EH (cell line): Measurements from ENCODE around the gene DAPK1.

Source experiments
- DNase-seq: peaks from one replicate; pipeline ENCODE4 v3.0.0-alpha.2; 2015; ENCODE audit warnings: low read depth

DAPK1 gene

DNA sequence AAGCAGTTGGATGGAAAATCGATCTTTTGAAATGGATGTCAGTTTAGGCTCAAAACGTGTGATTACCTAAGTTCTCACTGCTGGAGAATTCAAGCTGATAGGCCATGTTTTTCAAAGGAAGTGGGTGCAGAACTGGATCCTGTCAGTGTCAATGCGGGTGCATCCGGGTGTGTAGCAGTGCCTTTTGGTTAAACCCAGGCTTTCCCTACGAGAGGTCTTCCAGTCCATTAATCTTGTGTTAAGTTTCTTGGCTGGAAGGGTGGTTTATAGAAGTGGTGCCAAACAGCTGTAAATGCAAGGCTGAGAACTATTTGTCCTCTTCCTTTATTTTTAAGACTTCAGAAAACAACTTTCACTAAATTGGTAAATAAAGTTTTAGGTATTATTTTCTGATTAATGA, 71.9 kb downstream of the DAPK1 start:
- no peak for DNase-seq

DNA sequence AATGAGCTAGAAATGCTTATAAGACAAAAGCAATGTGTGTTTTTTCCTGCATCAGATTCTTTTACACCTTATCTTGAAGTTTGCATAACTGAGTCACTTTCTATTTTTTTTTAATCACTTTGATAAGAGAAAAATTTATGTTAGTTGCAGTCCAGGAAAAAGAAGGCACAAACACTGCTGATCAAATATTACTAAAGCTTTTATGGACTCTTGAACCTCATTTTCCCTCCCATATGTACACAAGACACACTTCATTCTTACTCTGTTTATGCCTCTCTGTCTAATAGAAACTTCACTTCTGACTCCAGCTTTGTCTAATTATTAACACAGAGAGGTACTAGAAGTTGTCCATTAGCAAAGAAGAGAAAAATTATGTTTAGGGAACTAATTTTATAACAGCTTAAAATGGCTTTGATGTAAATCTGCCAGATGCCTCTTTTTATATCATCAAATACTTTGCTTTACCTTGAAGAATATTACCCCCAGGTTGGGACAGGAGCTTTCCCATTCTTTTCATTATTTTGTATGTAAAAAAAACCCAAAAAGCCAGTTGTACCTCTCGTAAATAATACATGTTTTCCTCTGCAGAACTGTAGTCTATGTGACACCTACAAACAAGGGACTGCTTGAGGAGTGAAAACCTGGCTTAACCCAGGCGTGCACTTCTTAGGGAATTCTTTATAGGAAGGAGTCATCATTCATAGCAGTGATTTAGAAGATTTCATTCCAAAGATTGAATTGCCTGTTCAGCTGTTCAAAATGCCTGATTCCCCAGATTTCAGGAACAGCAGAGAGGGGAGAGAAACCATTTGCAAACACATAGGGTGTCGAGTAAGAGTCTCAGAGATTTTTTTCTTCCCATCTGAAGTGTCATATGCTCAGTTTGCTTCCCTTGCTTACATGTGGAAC, 72.6 kb downstream of the DAPK1 start:
- DNase-seq = no peak

DNA sequence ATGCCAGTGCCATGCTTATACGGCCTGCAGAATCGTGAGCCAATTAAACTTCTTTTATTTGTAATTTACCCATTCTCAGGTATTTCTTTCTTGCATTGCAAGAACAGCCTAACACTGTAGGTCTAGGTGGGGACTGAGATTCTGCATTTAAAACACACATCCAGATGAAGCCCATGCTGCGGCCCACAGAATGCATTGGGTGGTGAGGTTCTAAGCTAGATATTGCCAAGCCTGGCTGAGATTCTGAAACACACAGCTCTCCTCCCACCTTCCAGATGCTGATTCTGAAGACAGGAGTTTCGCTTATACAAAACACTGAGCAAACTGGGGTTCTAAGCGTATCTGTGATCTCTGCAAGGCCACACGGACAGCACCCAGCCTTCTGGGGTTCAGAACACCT, 75.1 kb downstream of the DAPK1 start:
- DNase-seq = no peak

DNA sequence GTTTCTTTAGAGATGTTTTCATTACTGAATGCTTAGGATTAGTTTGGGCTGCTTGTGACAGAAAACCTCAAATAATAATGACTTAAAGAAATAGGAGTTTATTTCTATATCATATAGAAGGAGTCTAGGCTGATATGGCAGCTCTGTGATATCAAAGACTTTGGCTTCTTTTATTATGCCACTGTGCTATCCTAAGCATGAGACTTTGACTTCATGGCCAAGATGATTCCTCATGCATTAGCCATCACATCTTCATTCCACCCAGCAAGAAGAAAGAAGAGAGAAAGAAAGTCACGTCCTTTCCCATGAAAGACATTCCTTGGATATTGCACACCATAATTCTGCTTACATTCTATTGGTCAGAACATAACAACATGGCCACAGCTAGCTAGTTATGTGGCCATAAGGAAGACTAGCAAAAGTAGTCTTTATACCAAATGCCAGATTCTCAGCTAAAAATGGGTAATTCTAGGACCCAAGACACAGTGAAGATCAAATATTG, 76.2 kb downstream of the DAPK1 start:
- peak; percentile 80 for DNase-seq

DNA sequence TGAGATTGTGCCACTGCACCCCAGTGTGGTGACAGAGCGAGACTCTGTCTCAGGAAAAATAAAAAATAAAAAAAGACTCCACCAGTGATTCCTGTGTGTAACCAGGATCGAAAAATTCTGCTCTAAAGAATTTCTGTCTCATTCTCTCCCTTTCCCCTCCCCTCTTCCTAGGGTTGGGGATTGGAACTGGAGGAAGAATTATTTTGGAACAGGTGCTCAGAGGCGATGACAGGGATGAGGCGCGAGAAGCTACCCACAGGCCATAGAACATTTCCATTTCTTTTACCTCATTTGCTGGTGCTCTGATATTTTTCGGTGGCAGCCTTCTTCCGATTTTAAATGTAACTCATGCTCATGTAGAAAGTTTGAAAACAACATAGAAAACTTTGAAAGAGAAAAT, 80.1 kb downstream of the DAPK1 start:
- DNase-seq = no peak

GRCh38 chr9:87578625-87579024, 81.0 kb downstream of the DAPK1 start:
- DNase-seq = no peak

- peak; percentile 50 for DNase-seq
Measured at GRCh38 chr9:87579781-87580541, 82.3 kb downstream of the DAPK1 start.

DNA sequence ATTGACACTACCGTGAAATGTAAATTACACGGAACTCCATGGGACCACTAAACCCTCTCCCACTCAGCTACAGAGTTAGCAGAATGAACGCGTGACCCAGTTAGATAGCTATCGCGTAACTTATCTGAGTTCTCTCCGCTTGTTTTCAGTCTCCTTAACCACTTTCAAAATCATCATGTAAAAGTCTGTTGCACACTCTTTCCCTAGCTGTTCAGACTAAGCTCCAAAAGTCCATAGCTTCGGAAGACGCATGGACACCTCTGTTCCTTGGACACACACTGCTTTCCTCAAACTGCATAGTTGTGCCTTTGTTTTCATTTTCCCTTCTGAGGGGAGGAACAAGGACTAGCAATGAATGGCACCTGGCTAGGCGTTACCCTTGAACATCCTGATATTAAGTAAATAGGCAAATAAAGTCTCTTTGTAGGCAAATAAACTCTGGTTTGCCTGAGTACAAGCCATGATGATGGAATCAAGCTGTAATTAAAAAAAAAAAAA, 83.3 kb downstream of the DAPK1 start:
- DNase-seq = no peak

DNA sequence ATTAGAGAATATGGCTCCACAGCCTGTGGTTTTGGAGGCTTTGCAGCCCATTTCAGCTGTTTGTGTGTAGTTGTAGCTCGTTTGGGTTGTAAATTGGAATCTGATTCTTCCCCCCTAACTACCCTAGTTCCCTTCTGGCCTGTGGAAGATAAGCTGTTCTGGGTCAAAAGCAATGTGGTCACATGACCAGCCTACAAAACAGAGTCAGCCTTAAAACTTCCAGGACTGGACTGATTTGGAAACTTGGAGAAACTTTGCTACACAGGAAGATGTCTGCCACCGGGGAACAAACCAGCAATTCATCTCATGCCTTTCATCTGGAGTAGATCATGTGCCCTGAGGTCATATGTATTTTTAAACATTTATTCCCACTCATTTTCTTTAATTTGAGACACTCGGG, 83.8 kb downstream of the DAPK1 start:
- peak; percentile 56 for DNase-seq

- no peak for DNase-seq
Measured at GRCh38 chr9:87581949-87582637, 84.4 kb downstream of the DAPK1 start.

- no peak for DNase-seq
Measured at GRCh38 chr9:87584326-87584725, 86.7 kb downstream of the DAPK1 start.

DNA sequence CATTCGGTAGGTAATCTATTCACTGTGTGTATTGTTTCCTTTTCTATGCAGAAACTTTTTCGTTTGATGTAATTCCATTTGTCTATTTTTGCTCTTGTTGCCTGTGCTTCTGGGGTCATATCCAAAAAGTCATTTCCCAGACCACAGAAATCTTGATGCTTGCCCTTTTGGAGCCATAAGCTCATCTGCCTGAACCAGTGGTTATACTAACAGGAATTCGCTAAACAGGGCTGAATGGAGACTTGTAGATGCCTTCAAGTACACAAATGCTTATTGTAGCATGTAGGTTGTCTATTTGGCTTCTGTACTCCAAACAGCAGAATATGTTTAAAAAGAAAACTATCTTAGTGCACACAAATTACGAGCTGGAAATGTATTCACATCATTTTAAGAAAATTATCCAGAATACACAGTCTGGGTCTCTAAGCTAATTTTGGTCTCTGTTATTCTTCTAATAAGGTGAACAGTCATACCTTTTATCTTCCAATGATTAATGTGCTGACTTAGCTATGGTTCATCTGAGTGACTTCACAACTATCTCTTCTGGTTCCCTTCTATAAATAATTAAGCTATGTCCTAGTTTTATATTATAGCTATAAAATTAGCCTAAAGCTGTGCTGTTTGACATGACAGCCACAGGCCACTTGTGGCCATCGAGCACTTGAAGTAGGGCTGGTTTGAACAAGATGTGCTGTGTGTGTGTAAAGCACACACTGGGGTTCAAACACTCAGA, 87.6 kb downstream of the DAPK1 start:
- no peak for DNase-seq

DNA sequence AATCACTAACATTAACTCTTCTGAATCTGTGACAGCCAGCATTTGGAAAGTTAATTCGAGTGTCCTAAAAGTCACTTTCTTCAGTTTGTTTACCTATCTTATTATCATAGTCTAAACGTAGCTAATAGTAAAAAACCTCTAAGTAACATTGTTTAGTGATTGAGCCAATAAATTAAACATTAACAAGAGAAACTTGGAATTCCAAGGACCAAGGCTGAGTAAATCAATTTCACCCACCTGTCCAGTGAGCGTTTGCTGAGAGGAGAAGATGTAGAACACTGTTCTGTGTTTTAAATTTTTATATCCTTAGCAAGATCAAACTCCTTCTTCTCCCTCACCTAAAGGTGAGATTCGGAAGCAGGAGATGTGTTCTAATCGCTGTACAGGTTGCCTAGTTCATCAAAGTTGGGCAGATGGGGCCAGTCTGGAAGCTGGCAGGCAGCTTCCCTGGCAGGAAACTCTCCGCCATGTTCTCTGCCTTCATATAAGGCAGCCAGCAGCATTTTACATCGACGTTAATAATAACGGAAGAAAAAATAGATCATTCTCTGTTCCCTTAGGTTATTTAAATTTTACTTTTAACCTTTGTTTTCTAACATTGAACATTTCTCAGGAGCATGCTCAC, 89.2 kb downstream of the DAPK1 start:
- no peak for DNase-seq

DNA sequence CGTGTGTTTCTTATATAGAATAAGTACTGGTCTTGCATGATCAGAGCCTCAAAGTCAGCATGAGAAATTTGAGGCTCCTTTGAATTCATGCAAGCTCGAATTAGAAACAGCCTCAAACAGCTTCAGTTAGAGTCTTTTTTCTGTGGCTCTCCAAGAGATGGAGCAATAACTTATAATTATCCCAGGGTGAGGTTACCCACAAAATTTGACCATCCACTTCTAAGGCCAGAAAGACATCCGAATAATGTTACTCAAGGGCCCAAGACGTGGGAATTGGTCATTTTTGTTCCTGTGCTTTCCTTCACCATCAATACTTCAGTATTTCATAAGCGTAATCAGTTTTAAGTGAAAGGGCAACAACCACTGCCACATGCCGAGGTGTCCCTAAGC, 89.7 kb downstream of the DAPK1 start:
- DNase-seq = no peak

GRCh38 chr9:87587864-87588263, 90.2 kb downstream of the DAPK1 start:
- no peak for DNase-seq

DNA sequence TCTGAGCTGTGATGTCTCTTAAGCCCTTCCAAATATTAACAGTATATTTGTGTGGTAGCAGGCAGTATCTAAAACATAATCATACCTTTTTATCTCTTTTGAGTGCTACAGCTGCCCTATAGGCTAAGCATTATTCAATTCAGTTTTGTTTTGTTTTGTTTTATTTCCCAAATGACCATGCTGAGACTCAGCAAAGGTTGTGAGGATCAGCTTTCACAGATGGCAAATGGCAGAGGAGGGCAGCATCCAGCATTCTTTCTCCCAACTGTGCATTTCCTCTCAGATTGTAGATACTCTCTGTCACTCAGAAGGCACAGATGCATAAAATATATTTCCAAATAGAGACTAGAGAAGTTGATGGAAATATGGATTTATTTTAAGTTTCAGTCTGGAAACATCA, 90.7 kb downstream of the DAPK1 start:
- no peak for DNase-seq

DNA sequence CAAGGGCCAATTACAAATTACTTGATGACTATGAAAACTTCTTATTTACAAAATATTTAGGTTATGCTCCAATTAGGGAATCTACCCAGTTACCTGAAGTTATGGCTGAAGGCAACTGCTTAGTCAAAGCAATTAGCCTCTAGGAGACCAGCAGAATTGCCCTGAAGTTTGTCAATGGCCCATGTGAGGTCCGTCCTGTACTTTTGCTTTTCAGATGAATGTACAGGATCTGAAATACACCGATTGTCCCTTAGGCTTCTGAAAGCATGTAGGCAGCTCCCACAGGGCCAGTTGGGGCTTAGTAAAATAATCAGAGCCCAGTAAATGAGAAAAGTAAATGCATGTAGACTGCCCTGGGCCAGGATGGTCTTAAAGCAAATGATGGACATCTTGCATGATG, 93.3 kb downstream of the DAPK1 start:
- no peak for DNase-seq

- peak; percentile 78 for DNase-seq
Measured at GRCh38 chr9:87592554-87593358, 95.1 kb downstream of the DAPK1 start.

GRCh38 chr9:87593359-87593980, 95.8 kb downstream of the DAPK1 start:
- DNase-seq = no peak

DNA sequence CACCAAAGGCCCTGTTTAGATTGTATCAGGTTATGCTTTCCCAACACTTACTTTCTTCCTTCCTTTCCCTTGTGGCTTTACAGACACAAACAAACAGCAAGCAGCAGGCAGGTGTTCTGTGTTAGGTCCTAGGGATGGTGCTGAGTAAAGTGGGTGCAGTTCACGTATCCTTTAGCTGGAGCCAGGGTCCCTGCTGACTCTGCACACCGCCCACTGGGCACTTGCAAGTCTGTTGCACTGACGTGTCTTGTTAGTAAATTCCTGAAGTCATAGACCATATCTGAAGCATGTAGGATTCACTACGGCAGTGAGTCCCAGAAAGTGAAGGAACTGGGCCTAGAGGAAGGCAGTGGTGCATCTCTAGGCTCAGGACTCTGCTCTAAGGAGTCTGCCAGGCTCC, 96.5 kb downstream of the DAPK1 start:
- peak; percentile 14 for DNase-seq
